IPS-20b (cell line): ENCODE measurements around the gene INTS3.

Source experiments
- H3K27ac ChIP-seq: one replicate; pipeline ENCODE4 v1.5.1; 2013; ENCODE audit warnings: low read length
- H3K27me3 ChIP-seq: 2 replicates; pipeline ENCODE4 v1.6.1; 2013; ENCODE audit warnings: mild to moderate bottlenecking, low read length, inconsistent platforms; ENCODE audit not compliant: insufficient read depth
- H3K36me3 ChIP-seq: 2 replicates; pipeline ENCODE4 v1.6.1; 2013; ENCODE audit warnings: low read depth, mild to moderate bottlenecking, inconsistent platforms, low read length, moderate library complexity; ENCODE audit not compliant: insufficient read depth
- H3K4me1 ChIP-seq: 2 replicates; pipeline ENCODE4 v1.6.1; 2013; ENCODE audit warnings: mild to moderate bottlenecking, control low read depth, inconsistent platforms, low read length, moderate library complexity; ENCODE audit not compliant: insufficient read depth
- H3K4me3 ChIP-seq: 2 replicates; pipeline ENCODE4 v1.5.1; 2013; ENCODE audit warnings: mild to moderate bottlenecking, low read length, inconsistent platforms
- H3K9ac ChIP-seq: 2 replicates; pipeline ENCODE4 v1.6.1; 2013; ENCODE audit warnings: low read depth, mild to moderate bottlenecking, inconsistent platforms, low read length, moderate library complexity
- H3K9me3 ChIP-seq: 2 replicates; pipeline ENCODE4 v1.6.1; 2013; ENCODE audit warnings: mild to moderate bottlenecking, low read depth, low read length, inconsistent platforms; ENCODE audit not compliant: insufficient read depth

Gene INTS3, protein sequence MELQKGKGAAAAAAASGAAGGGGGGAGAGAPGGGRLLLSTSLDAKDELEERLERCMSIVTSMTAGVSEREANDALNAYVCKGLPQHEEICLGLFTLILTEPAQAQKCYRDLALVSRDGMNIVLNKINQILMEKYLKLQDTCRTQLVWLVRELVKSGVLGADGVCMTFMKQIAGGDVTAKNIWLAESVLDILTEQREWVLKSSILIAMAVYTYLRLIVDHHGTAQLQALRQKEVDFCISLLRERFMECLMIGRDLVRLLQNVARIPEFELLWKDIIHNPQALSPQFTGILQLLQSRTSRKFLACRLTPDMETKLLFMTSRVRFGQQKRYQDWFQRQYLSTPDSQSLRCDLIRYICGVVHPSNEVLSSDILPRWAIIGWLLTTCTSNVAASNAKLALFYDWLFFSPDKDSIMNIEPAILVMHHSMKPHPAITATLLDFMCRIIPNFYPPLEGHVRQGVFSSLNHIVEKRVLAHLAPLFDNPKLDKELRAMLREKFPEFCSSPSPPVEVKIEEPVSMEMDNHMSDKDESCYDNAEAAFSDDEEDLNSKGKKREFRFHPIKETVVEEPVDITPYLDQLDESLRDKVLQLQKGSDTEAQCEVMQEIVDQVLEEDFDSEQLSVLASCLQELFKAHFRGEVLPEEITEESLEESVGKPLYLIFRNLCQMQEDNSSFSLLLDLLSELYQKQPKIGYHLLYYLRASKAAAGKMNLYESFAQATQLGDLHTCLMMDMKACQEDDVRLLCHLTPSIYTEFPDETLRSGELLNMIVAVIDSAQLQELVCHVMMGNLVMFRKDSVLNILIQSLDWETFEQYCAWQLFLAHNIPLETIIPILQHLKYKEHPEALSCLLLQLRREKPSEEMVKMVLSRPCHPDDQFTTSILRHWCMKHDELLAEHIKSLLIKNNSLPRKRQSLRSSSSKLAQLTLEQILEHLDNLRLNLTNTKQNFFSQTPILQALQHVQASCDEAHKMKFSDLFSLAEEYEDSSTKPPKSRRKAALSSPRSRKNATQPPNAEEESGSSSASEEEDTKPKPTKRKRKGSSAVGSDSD

DNA sequence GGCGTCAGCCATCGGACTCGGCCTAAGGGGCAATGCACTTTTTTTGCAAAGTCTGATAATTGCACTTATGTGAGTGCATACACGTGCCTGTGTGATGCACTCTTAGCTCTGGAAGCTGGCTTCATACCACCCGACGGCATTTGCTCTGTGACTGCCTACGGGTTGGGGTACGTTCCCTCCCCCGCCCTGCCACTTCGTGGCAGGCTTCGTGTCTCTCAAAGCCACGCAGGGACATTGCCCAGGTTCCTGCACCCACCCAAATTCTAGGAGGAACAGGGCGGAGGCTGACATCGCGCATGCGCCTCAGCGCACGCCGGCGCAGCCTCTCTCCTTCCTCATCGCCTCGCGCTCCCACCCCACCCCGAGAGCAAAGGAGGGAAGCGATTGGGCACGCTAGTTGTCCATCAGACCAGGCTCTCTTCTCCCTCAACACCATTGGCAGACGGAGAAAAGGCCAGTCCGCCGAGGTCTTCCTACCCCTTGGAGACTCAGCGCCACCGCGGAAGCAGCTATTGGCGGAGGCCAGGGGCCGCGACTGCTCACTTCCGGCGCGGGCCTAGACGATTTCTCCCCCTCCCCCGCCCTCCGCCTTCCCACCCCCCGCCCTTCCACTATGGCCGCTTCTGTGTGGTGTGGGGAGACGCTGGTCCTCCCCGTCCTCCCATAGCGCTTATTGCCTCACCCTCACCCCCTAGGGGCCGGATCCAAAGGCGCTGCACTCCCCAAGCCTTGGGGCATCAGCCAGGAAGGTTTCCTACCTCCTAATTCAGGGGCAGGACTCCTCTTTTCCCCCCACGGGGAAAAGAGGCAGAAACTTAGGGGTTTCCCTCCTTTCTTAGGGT, at the start of gene INTS3:
Gene INTS3 (plus strand): TSS at position 588 of the 842 bp plus-strand sequence. CDS start 585 bp downstream, outside the sequence.
- no peaks in the 10 kb centered on the region for H3K27me3 ChIP-seq
- H3K4me3 ChIP-seq, result peak within 1 kb of the TSS; percentile 99
- H3K27ac ChIP-seq, result peak within 1 kb of the TSS; percentile 100
- H3K9ac ChIP-seq, result peak within 1 kb of the TSS; percentile 100
- H3K36me3 ChIP-seq, result peaks cover 14% of the 10 kb centered on the region; the same call in 1 of the 2 replicates
- H3K9me3 ChIP-seq, result no peaks in the 10 kb centered on the region
- peaks cover 19% of the 10 kb centered on the region for H3K4me1 ChIP-seq

DNA sequence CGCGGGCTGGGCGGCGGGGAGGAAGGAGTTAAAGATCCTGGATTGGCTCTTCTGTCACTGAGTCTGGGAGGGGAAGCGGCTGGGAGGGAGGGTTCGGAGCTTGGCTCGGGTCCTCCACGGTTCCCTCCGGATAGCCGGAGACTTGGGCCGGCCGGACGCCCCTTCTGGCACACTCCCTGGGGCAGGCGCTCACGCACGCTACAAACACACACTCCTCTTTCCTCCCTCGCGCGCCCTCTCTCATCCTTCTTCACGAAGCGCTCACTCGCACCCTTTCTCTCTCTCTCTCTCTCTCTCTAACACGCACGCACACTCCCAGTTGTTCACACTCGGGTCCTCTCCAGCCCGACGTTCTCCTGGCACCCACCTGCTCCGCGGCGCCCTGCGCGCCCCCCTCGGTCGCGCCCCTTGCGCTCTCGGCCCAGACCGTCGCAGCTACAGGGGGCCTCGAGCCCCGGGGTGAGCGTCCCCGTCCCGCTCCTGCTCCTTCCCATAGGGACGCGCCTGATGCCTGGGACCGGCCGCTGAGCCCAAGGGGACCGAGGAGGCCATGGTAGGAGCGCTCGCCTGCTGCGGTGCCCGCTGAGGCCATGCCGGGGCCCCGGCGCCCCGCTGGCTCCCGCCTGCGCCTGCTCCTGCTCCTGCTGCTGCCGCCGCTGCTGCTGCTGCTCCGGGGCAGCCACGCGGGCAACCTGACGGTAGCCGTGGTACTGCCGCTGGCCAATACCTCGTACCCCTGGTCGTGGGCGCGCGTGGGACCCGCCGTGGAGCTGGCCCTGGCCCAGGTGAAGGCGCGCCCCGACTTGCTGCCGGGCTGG, 49.1 kb upstream of the INTS3 start, which contains the start of gene NPR1:
Gene NPR1 (plus strand): TSS at position 170 of the 818 bp plus-strand sequence. CDS start 421 bp downstream, at position 591.
- H3K9ac ChIP-seq, result peak within 1 kb of the TSS; percentile 48; the same call in 1 of the 2 replicates
- H3K27me3 ChIP-seq, result peaks cover 45% of the 10 kb centered on the region
- H3K9me3 ChIP-seq, result no peaks in the 10 kb centered on the region
- no peak within 1 kb of the TSS for H3K27ac ChIP-seq
- H3K4me3 ChIP-seq, result peak within 1 kb of the TSS; percentile 68
- peaks cover 7% of the 10 kb centered on the region; the same call in 1 of the 2 replicates for H3K4me1 ChIP-seq
- peaks cover 10% of the 10 kb centered on the region; the same call in 1 of the 2 replicates for H3K36me3 ChIP-seq

DNA sequence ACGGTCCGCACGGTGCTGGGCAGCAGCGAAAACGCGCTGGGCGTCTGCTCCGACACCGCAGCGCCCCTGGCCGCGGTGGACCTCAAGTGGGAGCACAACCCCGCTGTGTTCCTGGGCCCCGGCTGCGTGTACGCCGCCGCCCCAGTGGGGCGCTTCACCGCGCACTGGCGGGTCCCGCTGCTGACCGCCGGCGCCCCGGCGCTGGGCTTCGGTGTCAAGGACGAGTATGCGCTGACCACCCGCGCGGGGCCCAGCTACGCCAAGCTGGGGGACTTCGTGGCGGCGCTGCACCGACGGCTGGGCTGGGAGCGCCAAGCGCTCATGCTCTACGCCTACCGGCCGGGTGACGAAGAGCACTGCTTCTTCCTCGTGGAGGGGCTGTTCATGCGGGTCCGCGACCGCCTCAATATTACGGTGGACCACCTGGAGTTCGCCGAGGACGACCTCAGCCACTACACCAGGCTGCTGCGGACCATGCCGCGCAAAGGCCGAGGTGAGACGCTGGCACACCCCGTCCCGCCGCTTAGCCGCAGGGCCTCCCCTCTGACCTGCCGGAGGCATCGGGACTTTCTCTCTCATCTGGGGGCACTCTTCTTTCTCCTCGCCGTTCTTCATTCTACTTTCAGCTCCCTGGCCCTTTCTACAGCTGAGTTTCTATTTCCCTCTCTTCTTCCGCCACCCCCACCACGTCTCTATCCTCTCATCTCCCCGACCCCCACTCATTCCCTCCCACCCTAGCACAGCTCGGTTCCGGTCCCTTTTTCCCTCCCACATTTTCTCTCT, 48.3 kb upstream of the INTS3 start:
- Histone ChIP-seq H3K36me3 (peaks cover 10% of the 10 kb centered on the region; the same call in 1 of the 2 replicates), H3K9me3 (no peaks in the 10 kb centered on the region), H3K4me3 (peak overlapping the region; percentile 68), H3K9ac (peak overlapping the region; percentile 48; the same call in 1 of the 2 replicates), H3K27ac (no peak overlapping the region), H3K4me1 (peaks cover 7% of the 10 kb centered on the region; the same call in 1 of the 2 replicates), H3K27me3 (peaks cover 45% of the 10 kb centered on the region)

DNA sequence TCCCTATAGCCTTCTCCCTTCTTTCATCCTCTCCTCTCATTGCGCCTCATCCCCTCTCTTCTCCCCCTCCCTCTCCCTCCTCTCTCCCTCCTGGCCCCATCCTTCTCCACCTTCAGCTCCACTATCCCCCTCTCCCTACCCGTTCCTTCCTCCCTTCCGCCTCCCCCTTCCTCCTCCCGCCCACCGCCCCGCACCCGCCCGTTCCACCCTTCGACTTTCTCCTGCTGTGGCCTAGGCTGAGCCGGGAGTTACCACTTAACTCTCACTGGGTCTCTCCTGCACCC, 47.8 kb upstream of the INTS3 start:
- H3K9ac ChIP-seq, result peak overlapping the region; percentile 48; the same call in 1 of the 2 replicates

DNA sequence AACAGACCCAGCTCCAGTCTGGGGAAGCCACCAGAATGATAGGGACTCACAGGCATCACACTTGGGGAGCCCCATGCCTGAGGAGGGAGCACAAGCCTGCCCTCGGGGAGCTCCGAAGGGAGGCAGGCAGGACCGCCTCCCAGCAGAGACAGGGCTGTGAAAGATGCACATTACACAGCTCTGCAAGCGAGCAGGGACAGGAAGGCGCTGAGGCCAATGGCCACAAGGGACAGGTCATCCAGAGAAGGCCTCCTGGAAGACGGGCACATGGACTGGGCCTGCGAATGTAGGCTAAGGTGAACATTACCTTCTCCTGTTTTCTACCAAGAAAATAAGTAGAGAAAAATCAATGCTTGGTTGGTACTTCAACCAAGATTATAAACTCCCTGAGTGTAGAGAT, 45.1 kb upstream of the INTS3 start:
- no peak overlapping the region for H3K4me3 ChIP-seq
- H3K9me3 ChIP-seq, result no peaks in the 10 kb centered on the region
- peaks cover 7% of the 10 kb centered on the region; the same call in 1 of the 2 replicates for H3K4me1 ChIP-seq
- peaks cover 19% of the 10 kb centered on the region; the same call in 1 of the 2 replicates for H3K36me3 ChIP-seq
- no peak overlapping the region for H3K9ac ChIP-seq
- H3K27ac ChIP-seq, result no peak overlapping the region
- peaks cover 41% of the 10 kb centered on the region for H3K27me3 ChIP-seq

More for the DNA sequence above, 47.8 kb upstream of the INTS3 start:
- peaks cover 45% of the 10 kb centered on the region for H3K27me3 ChIP-seq
- peaks cover 10% of the 10 kb centered on the region; the same call in 1 of the 2 replicates for H3K36me3 ChIP-seq
- H3K27ac ChIP-seq, result no peak overlapping the region
- peak overlapping the region; percentile 68 for H3K4me3 ChIP-seq
- H3K4me1 ChIP-seq, result peaks cover 7% of the 10 kb centered on the region; the same call in 1 of the 2 replicates
- no peaks in the 10 kb centered on the region for H3K9me3 ChIP-seq

DNA sequence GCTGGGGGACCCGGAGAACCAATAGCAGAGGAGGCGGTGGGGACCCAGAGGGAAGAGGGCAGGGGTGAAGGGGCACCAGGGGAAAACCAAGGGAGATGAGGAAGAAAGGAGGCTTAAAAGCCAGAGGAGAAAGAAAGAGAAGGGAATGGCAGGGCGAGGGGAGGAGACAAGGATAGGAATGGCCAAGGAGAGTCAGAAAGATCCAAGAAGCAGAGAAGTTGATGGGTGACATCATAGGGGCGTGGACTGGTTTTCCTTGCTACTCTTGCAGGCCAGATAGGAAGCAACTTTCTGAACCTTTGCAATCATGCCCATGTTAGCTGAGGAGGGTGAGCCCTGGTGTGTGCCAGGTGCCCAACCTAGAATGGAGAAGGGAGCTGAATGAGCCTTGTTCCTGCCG, 44.0 kb upstream of the INTS3 start:
- Histone ChIP-seq H3K4me1 (peaks cover 7% of the 10 kb centered on the region; the same call in 1 of the 2 replicates), H3K27ac (no peak overlapping the region), H3K9me3 (no peaks in the 10 kb centered on the region), H3K27me3 (peaks cover 30% of the 10 kb centered on the region), H3K36me3 (peaks cover 19% of the 10 kb centered on the region; the same call in 1 of the 2 replicates), H3K9ac (no peak overlapping the region), H3K4me3 (no peak overlapping the region)

DNA sequence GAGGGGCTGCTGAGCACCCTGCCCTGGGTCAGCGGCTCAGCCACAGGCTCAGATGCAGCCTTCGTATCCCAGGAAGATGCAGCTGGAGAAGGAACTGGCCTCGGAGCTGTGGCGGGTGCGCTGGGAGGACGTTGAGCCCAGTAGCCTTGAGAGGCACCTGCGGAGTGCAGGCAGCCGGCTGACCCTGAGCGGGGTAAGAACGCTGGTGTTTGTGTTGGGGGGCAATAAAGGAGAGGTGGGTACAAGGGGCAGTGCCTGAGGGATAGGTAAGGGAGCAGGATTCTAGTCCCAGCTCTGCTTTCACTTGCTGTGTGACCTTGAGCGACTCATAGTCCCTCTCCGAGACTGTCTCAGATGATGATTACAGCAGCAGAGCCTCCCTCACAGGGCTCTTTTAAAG, 43.0 kb upstream of the INTS3 start:
- peaks cover 19% of the 10 kb centered on the region; the same call in 1 of the 2 replicates for H3K36me3 ChIP-seq
- H3K4me3 ChIP-seq, result no peak overlapping the region
- H3K27ac ChIP-seq, result no peak overlapping the region
- peaks cover 7% of the 10 kb centered on the region; the same call in 1 of the 2 replicates for H3K4me1 ChIP-seq
- H3K9me3 ChIP-seq, result no peaks in the 10 kb centered on the region
- H3K9ac ChIP-seq, result no peak overlapping the region
- peaks cover 19% of the 10 kb centered on the region for H3K27me3 ChIP-seq

DNA sequence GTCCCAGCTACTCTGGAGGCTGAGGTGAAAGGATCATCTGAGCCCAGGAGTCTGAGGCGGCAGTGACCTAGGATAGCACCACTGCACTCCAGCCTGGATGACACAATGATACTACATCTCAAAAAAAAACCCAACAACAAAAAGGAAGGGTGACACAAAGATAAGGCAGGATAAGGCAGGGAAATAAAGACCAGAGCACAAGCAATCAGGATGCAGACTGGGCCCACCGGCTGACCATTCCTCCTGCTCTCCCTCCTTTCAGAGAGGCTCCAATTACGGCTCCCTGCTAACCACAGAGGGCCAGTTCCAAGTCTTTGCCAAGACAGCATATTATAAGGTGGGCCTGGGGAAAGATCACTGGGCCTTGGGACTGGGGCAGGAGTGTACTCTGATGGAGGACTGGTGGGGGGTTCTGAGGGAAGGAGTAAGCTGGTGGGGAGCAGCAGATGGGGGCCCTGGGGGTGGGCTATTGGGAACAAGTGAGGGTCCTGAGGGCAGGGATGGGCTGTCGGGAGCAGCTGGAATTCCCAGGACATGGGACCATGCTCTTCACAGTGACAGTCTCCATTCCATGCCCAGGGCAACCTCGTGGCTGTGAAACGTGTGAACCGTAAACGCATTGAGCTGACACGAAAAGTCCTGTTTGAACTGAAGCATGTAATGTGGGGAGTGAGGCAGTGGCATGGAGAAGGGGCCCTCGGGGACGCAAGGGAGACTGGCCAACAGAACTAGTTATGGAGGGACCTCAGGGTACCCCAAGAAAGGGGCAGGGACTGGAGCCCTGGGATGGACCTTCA, 42.1 kb upstream of the INTS3 start:
- Histone ChIP-seq H3K27me3 (peaks cover 11% of the 10 kb centered on the region), H3K4me3 (no peak overlapping the region), H3K27ac (no peak overlapping the region), H3K36me3 (peaks cover 19% of the 10 kb centered on the region; the same call in 1 of the 2 replicates), H3K9me3 (no peaks in the 10 kb centered on the region), H3K4me1 (peaks cover 1% of the 10 kb centered on the region; the same call in 1 of the 2 replicates), H3K9ac (no peak overlapping the region)
